ENCODE data around the gene TCHHL1.

Gene TCHHL1

DNA sequence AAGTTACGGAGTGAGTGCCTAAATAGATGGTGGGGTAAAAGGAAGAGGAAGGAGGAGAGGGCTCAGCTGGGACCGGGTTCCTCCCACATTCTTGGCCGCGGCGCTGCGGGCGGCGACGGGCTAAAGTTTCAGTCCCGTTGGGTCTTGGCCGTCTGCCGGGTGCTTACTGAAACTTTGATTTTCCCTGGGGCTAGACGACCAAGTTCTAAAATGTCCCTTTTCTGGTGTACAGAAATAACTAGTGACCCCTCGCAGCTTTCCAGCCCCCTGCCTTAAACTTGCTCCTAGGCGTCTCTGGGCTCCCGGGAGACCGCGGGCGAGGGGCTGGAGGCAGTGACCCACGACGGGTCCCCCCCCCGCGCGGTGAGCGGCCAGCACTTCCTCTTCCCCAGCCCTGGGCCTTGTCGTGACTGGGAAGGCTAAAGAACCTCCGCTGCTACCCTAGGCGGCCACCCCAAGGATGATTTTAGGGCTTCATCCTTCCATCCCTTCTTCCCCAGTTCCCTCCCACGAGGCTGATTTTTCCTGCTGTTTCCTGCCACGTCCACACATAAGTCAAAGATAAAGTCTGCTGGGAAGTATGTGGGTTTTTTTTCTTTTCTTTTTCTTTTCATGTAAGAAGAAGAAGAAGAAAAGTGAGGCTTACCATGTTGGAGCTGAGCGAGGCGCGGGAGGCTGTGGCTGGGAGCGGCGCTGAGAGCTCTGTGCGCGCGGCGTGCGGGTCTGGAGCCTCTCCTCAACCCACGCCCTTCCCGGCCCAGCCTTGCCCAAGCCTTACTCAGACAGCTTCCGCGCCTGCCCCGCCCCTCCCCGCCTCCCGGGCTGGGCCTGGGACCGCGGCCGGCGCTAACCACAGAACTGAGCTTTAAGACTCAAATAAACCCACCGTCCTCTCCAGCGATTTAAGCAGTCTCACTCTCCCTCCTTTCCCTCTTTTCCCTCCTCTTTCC lies 52.3 kb downstream of the TCHHL1 start, which contains the start of gene S100A11:
TSS of gene S100A11 (minus strand) at position 738 of the 950 bp plus-strand sequence. CDS start at position 649, 89 bp downstream.
- peak; percentile 97 for DNase-seq

DNA sequence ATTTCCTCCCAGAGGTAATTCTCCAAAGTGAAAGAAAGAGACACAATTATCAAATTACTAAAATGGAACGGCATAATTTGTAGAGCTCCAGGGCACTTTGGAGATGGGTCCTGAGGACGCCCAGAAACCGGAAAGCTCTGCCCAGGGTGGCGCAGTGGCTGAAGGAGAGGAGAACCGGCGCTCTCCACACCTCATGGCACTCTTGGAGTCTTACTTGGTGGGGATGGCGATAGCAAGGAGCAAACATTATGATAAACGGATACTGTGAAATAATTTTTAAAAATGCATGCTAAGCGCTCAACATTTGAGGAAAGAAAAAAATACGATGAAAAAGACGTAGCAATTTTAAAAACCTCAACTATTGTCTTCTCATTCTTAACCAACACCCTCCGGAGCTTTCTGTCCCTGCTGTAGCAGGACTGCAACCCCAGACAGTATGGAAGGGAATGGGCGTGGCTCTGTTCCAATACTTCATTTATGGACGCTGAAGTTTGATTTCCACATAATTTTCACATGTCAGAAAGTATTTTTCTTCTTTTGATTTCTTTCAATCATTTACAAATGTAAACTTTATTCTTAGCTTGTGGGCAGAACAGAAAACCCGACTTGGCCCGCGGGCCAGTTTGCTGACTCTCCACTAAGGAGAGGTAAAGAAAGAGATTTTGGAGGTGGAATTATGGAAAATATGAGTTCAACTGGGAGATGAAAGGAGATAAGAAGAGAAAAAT lies 53.2 kb downstream of the TCHHL1 start:
- peak; percentile 57 for DNase-seq

DNA sequence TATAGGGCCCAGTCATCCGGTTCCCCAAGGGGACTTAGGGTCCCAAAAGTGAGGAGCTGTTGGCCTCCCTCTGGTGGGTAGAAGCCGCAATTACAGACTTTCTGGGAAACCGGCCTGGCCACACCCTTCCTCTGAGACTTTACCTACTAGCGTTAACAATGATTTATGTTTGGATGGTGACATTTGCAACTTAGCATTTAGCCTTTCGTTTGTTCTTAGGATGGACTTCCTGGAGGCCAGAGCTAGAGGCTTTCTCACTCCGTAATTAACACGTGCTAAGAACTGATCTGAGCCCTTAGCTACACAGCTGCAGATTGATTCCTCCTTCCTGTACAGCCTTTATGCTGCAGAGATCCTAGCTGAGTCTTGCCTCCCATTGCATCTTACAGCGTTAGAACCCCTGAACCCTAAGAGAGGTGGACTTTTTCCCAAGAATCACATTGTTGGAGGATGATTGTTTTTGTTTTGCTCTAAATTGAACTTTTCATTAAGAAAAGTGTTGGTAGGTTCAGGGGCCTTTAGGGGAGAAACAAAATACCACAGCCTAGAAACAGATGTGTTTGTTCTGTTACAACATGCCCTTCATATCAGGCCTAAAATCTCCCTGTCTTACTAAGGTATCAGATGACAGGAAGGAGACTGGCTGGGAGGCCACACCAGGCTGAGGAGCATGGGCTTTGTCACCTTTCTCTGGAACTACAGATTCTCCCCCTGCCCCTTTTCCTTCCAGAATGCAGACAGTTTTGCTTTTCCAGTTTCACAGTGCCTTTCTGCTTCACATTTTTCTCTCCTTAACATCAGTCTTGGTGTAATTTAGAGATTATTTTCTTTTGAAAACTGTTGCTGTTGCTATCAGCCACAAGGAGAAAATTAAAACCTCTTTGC lies 54.0 kb downstream of the TCHHL1 start:
- peak; percentile 83 for DNase-seq

DNA sequence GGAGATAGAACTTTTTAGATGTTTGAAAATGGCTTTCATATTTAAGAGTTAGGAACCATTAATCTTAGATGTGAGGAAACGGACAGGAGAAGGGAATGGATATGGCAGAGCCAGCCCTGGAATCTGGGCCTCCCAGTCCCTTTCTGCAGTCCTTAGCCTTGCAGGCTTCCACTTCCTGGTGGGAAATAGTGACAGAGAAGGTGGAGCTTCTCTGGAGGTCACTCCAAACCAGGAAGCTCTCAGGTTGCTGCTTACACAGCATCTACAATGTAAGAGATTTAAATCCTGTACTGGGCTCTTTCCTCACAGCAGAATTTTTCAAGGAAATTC lies 54.6 kb downstream of the TCHHL1 start:
- DNase-seq: no peak
